ENCODE results near the gene ROBO1. TPM values are rescaled to one million over a fixed set of nuclear protein-coding genes. Genes with fewer than 3 reads are reported as not detected.

The ROBO1 gene
- total and polyA plus RNA-seq, 2 experiments from 2014 or later = 18.8 to 31.9 TPM

DNA sequence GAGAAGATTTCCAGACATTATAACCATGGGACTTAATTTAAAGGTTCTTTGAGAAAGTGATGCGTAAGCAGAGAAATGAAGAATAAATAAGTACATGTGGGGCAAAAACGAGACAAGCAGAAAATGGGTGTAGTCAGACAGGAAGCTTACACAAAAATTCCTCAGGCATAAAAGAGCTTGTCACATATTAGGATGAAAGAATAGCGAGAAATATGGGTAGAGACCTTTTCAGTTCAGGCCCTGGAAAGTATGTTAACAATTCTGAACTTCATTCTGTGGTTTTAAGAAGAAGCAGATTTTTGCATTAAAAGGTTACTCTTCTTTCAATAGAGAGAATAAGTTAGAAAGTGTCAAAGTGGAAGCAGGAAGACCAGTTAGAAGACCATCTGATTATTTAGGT, 352.4 kb downstream of the ROBO1 start:
- 55 to 58% methylated on average over 3 of the region's 3 CpGs for WGBS, 2 experiments (ENCODE audit: low coverage in 1 of 2, low lambda C conversion rate in 2 of 2, missing lambda C conversion rate in 2 of 2)
- no peak for TF ChIP-seq EZH2 (IDR thresholded peaks at IDR 0.05; ENCODE audit: insufficient read depth, poor library complexity, severe bottlenecking)
- TF ChIP-seq EZH2phosphoT487 (IDR thresholded peaks at IDR 0.05; ENCODE audit: insufficient read depth, low read depth) = no peak

GRCh38 chr3:79414806-79415205, 353.0 kb downstream of the ROBO1 start:
- no peak for TF ChIP-seq EZH2phosphoT487 (IDR thresholded peaks at IDR 0.05; ENCODE audit: insufficient read depth, low read depth)
- no peak for TF ChIP-seq EZH2 (IDR thresholded peaks at IDR 0.05; ENCODE audit: insufficient read depth, poor library complexity, severe bottlenecking)

More for the DNA sequence above, 352.4 kb downstream of the ROBO1 start:
- Histone ChIP-seq H3K36me3 (ENCODE audit: low read depth) (no peaks in the 10 kb centered on the region), H3K79me2 (ENCODE audit: insufficient read depth) (no peaks in the 10 kb centered on the region), H3K4me3 (peak overlapping the region; percentile 15), H3K4me1 (ENCODE audit: insufficient read depth) (peaks cover 16% of the 10 kb centered on the region), H2AFZ (no peak overlapping the region), H3K27me3 (replicated peaks; ENCODE audit: insufficient read depth) (no peaks in the 10 kb centered on the region), H3K9me2 (ENCODE audit: insufficient read depth) (no peaks in the 10 kb centered on the region), H4K20me1 (ENCODE audit: insufficient read depth) (no peaks in the 10 kb centered on the region), H3K9ac (no peak overlapping the region), H3F3A (ENCODE audit: insufficient read depth) (peaks cover 13% of the 10 kb centered on the region; the same call in 1 of the 2 replicates), H3K27ac (0 out of 2 replicates have a peak overlapping the region, but pooled peaks have one; percentile 28), H3K4me2 (ENCODE audit: unreplicated experiment) (peak overlapping the region; percentile 27), H3K9me3 (ENCODE audit: low read depth) (no peaks in the 10 kb centered on the region)
- in situ Hi-C loops (cut with MboI) = no loop called here
- peak; percentile 13 for DNase-seq

GRCh38 chr3:79414035-79414434, 353.8 kb downstream of the ROBO1 start:
- Histone ChIP-seq H3F3A (ENCODE audit: insufficient read depth) (peaks cover 13% of the 10 kb centered on the region; the same call in 1 of the 2 replicates), H3K27me3 (replicated peaks; ENCODE audit: insufficient read depth) (no peaks in the 10 kb centered on the region), H3K9me3 (ENCODE audit: low read depth) (no peaks in the 10 kb centered on the region), H3K27ac (no peak overlapping the region), H3K36me3 (ENCODE audit: low read depth) (no peaks in the 10 kb centered on the region), H3K9ac (no peak overlapping the region), H3K4me2 (ENCODE audit: unreplicated experiment) (no peak overlapping the region), H3K79me2 (ENCODE audit: insufficient read depth) (no peaks in the 10 kb centered on the region), H2AFZ (peak overlapping the region; percentile 14; the same call in 1 of the 2 replicates), H3K4me3 (no peak overlapping the region), H4K20me1 (ENCODE audit: insufficient read depth) (no peaks in the 10 kb centered on the region), H3K9me2 (ENCODE audit: insufficient read depth) (no peaks in the 10 kb centered on the region), H3K4me1 (ENCODE audit: insufficient read depth) (peaks cover 16% of the 10 kb centered on the region)
- TF ChIP-seq EZH2phosphoT487 (IDR thresholded peaks at IDR 0.05; ENCODE audit: insufficient read depth, low read depth) (no peak), EZH2 (IDR thresholded peaks at IDR 0.05; ENCODE audit: insufficient read depth, poor library complexity, severe bottlenecking) (no peak)
- in situ Hi-C loops (cut with MboI) = no loop called here
- WGBS, 2 experiments (ENCODE audit: low coverage in 1 of 2, low lambda C conversion rate in 2 of 2, missing lambda C conversion rate in 2 of 2) = 80 to 96% methylated on average over 1 of the region's 1 CpG
- DNase-seq = no peak

More at GRCh38 chr3:79414806-79415205, 353.0 kb downstream of the ROBO1 start:
- peaks cover 16% of the 10 kb centered on the region for H3K4me1 ChIP-seq (ENCODE audit: insufficient read depth)
- in situ Hi-C loops (cut with MboI) = no loop called here
- H3K9me3 ChIP-seq (ENCODE audit: low read depth) = no peaks in the 10 kb centered on the region
- no peaks in the 10 kb centered on the region for H3K27me3 ChIP-seq (replicated peaks; ENCODE audit: insufficient read depth)
- no peaks in the 10 kb centered on the region for H3K9me2 ChIP-seq (ENCODE audit: insufficient read depth)
- H3K36me3 ChIP-seq (ENCODE audit: low read depth) = no peaks in the 10 kb centered on the region
- peak; percentile 84 for DNase-seq
- no peaks in the 10 kb centered on the region for H4K20me1 ChIP-seq (ENCODE audit: insufficient read depth)
- peak overlapping the region; percentile 15; the same call in 1 of the 2 replicates for H3K4me3 ChIP-seq
- H2AFZ ChIP-seq = no peak overlapping the region
- 0 to 5% methylated on average over 3 of the region's 3 CpGs for WGBS, 2 experiments (ENCODE audit: low coverage in 1 of 2, low lambda C conversion rate in 2 of 2, missing lambda C conversion rate in 2 of 2)
- no peaks in the 10 kb centered on the region for H3K79me2 ChIP-seq (ENCODE audit: insufficient read depth)
- peak overlapping the region; percentile 27 for H3K4me2 ChIP-seq (ENCODE audit: unreplicated experiment)
- no peak overlapping the region for H3K9ac ChIP-seq
- H3K27ac ChIP-seq = 0 out of 2 replicates have a peak overlapping the region, but pooled peaks have one; percentile 28
- H3F3A ChIP-seq (ENCODE audit: insufficient read depth) = peaks cover 13% of the 10 kb centered on the region; the same call in 1 of the 2 replicates

DNA sequence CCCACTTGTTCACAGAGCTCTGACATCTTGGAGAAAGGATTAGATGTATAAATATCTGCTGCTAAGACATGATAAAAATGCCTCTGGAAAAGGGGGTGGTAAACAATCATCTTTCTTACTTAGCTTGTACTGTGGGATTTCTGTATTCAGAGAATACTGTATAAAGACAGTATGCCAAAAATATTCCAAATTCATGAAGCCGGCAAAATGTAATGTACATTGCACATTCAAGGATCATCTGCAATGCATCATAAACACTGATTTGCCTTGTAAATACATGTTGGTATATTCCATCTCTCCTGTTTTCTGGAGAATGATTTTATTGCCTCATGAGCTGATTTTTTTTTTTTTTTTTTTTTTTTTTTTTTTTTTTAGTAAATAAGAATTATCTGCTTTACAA, 355.3 kb downstream of the ROBO1 start:
- Histone ChIP-seq H3K4me2 (ENCODE audit: unreplicated experiment) (no peak overlapping the region), H4K20me1 (ENCODE audit: insufficient read depth) (no peaks in the 10 kb centered on the region), H2AFZ (no peak overlapping the region), H3K27me3 (replicated peaks; ENCODE audit: insufficient read depth) (no peaks in the 10 kb centered on the region), H3K9me3 (ENCODE audit: low read depth) (no peaks in the 10 kb centered on the region), H3K36me3 (ENCODE audit: low read depth) (no peaks in the 10 kb centered on the region), H3K9me2 (ENCODE audit: insufficient read depth) (no peaks in the 10 kb centered on the region), H3K4me3 (no peak overlapping the region), H3F3A (ENCODE audit: insufficient read depth) (peaks cover 13% of the 10 kb centered on the region; the same call in 1 of the 2 replicates), H3K79me2 (ENCODE audit: insufficient read depth) (no peaks in the 10 kb centered on the region), H3K27ac (no peak overlapping the region), H3K4me1 (ENCODE audit: insufficient read depth) (peaks cover 16% of the 10 kb centered on the region), H3K9ac (no peak overlapping the region)
- no peak for DNase-seq
- in situ Hi-C loops (cut with MboI) = no loop called here
- TF ChIP-seq EZH2phosphoT487 (IDR thresholded peaks at IDR 0.05; ENCODE audit: insufficient read depth, low read depth) (no peak), EZH2 (IDR thresholded peaks at IDR 0.05; ENCODE audit: insufficient read depth, poor library complexity, severe bottlenecking) (no peak)
- 9 to 13% methylated on average over 1 of the region's 1 CpG for WGBS, 2 experiments (ENCODE audit: low coverage in 1 of 2, low lambda C conversion rate in 2 of 2, missing lambda C conversion rate in 2 of 2)
